ENCODE data around the gene PIGN. TPM values are rescaled to one million over a fixed set of nuclear protein-coding genes. Genes with fewer than 3 reads are reported as not detected.

Gene PIGN
- total RNA-seq, 1 donor: 57.0 TPM

GRCh38 chr18:62017618-62018017 lies 169.2 kb downstream of the PIGN start:
- peak; percentile 57 for DNase-seq (ENCODE audit: low read depth)
- no peak overlapping the region for H3K4me3 ChIP-seq (ENCODE audit: low read depth, low read length)
- no peak for TF ChIP-seq CTCF (IDR thresholded peaks at IDR 0.05; ENCODE audit: insufficient read depth, low read depth, low read length)

- no peak overlapping the region for H3K4me3 ChIP-seq (ENCODE audit: low read depth, low read length)
- no peak for TF ChIP-seq CTCF (IDR thresholded peaks at IDR 0.05; ENCODE audit: insufficient read depth, low read depth, low read length)
- no peak for DNase-seq (ENCODE audit: low read depth)
Observed at GRCh38 chr18:62011416-62011815, 175.4 kb downstream of the PIGN start.

- DNase-seq (ENCODE audit: low read depth): no peak
- no peak for TF ChIP-seq CTCF (IDR thresholded peaks at IDR 0.05; ENCODE audit: insufficient read depth, low read depth, low read length)
- no peak overlapping the region for H3K4me3 ChIP-seq (ENCODE audit: low read depth, low read length)
Observed at GRCh38 chr18:62009521-62009920, 177.3 kb downstream of the PIGN start.

- TF ChIP-seq CTCF (IDR thresholded peaks at IDR 0.05; ENCODE audit: insufficient read depth, low read depth, low read length): no peak
- no peak overlapping the region for H3K4me3 ChIP-seq (ENCODE audit: low read depth, low read length)
- DNase-seq (ENCODE audit: low read depth): no peak
Observed at GRCh38 chr18:62001396-62001795, 185.5 kb downstream of the PIGN start.

GRCh38 chr18:61998957-61999356 lies 187.9 kb downstream of the PIGN start:
- H3K4me3 ChIP-seq (ENCODE audit: low read depth, low read length): no peak overlapping the region
- DNase-seq (ENCODE audit: low read depth): peak; percentile 72
- TF ChIP-seq CTCF (IDR thresholded peaks at IDR 0.05; ENCODE audit: insufficient read depth, low read depth, low read length): no peak

- H3K4me3 ChIP-seq (ENCODE audit: low read depth, low read length): no peak overlapping the region
- TF ChIP-seq CTCF (IDR thresholded peaks at IDR 0.05; ENCODE audit: insufficient read depth, low read depth, low read length): no peak
- DNase-seq (ENCODE audit: low read depth): no peak
Observed at GRCh38 chr18:61998335-61998734, 188.5 kb downstream of the PIGN start.

- no peak for TF ChIP-seq CTCF (IDR thresholded peaks at IDR 0.05; ENCODE audit: insufficient read depth, low read depth, low read length)
- no peak for DNase-seq (ENCODE audit: low read depth)
- H3K4me3 ChIP-seq (ENCODE audit: low read depth, low read length): no peak overlapping the region
Observed at GRCh38 chr18:61995618-61996017, 191.2 kb downstream of the PIGN start.

Measured in fibroblast of villous mesenchyme (primary cell).